Stimulated activated CD4-positive, alpha-beta T cell treated with anti-CD3 and anti-CD28 coated beads, Interleukin-12 subunit alpha, Interleukin-12 subunit beta, amount 100 ng/mL, for 4 hours (primary cell): ENCODE results near the gene CYP26A1.
A peak's percentile ranks its signal among the peaks of the same experiment; 100 is the strongest.

Source experiments
- DNase-seq: peaks from one replicate; pipeline ENCODE4 v3.0.0-alpha.2; 2020

The CYP26A1 gene

DNA sequence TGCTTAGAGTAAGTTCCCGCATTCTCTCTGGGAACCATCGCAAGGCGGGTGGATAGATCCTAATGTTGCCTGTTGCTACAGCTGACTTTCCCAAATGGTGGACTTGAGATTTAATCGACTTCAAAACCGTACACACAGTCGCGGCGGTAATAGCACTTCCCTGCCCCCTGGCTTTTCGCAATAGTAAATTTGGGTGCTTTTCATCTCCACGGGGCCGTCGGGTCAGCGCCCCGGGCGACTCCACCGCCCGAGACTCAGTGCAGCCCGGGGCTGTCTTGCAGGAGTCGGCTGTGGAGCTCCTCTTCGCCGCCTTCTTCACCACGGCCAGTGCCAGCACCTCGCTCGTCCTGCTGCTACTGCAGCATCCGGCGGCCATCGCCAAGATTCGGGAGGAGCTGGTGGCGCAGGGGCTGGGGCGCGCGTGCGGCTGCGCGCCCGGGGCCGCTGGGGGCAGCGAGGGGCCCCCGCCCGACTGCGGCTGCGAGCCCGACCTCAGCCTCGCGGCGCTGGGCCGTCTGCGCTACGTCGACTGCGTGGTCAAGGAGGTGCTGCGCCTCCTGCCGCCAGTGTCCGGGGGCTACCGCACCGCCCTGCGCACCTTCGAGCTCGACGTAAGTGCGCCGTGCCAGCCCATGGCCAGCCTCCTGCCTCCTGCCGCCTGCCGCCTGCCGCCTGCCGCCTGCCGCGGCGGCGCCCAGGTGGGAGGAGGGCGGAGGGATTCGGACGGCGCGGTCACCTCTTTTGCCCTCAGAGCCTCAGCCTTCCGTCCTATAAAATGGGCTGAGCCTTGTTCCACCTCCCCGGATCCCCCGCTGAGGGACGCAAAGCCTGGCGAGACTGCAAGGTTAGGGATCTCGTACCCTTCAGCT is 7.8 kb upstream of the CYP26A1 start:
- no peak for DNase-seq

DNA sequence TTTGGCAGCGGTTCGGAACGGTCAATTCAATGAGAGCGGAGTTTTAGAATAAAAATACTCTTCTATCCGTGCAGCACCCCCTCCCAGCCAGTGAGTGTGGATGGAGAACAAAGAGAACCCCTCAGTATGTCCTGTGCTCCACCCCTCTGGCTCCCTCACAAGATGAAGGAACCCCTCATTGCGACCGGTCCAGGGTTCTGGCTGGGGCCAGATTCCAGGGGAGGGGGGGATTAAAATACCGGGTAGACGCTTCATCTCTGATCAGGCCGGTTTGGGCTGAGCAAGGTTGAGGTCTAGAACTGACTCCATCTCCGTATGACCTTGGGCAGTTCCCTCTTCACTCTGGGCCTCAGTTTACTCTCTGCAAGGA is 7.2 kb upstream of the CYP26A1 start:
- DNase-seq, result no peak

DNA sequence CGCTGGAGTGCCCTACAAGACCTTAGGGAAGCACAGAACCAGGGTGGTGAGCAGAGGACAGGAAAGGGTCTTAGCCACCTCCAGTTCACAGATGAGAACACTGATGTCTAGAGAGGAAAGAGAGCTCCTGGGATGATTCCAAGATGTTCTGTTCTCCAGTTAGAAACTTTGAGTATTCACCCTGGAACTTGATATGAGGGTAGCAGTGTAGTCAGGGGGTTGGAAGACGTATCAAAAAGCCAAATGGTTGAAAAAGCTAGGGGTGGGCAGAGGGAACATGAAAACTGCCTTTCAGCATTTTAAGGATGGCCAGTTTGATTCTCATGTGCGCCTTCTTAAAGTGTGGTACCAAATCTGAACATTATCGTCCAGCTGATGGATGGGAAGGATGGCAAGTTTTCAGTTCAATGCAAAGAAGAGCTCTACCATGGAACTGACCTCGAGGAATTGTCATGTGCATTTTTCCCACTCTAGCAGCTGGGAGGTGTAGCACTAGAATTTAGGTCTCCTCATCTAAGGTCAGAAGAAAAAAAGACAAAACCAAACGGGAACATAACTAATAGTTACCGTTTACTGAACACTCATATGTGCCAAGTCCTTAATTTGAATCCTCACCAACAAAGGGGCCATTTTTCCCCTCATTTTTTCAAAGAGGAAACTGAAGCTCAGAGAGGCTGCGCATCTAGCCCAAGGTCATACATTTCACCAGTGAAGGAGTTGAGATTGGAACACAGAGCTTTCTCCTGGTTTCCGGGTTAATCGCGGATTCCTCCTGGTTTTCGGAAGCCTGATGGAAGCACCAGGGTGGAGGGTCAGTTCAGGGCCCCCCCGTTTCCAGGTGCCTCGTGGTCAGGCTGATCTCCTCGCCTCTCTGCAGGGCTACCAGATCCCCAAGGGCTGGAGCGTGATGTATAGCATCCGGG is 6.0 kb upstream of the CYP26A1 start:
- no peak for DNase-seq

DNA sequence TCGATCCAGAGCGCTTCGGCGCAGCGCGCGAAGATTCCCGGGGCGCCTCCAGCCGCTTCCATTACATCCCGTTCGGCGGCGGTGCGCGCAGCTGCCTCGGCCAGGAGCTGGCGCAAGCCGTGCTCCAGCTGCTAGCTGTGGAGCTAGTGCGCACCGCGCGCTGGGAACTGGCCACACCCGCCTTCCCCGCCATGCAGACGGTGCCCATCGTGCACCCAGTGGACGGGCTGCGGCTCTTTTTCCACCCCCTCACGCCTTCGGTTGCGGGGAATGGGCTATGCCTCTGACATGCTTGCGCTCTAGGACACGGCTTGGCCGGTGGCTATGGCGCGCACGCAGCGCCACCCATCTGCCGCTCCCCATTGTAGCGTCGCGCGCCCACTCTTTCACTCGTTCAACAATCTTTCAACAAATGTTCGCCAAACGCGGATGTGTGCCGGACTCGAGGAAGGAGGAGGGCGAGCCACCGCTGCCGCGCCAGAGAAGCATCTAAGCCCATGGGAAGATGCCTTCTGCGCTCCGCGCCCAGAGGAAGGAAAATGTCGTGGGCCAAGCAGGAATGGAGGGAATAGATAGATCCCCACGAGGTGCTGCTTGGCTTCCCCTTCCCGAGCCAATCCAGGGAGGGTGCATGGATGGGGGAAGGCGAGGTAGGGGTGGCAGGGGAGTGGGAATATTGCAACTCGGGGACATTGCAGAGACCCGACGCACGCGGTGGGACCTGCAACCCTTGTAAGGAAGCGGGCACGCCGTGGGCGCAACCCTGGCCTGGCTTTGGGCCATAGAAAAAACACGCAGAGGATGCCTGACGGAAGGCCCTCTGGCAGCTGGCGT is 5.1 kb upstream of the CYP26A1 start:
- no peak for DNase-seq

DNA sequence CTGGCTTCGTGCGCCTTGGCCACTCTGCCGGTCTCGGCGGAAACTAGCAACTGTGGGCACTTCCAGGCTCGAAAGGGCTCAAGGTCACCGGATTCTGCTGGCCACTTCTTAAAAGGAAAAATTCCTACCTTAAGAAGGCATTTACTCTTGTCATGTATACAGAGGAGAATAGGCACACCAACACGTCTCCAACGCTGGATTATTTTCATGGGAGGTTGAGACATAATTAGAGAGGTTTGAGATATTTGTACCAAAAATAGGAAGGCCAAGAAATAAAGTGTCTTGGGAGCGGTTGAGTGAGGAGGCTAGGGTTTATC is 4.5 kb upstream of the CYP26A1 start:
- no peak for DNase-seq

DNA sequence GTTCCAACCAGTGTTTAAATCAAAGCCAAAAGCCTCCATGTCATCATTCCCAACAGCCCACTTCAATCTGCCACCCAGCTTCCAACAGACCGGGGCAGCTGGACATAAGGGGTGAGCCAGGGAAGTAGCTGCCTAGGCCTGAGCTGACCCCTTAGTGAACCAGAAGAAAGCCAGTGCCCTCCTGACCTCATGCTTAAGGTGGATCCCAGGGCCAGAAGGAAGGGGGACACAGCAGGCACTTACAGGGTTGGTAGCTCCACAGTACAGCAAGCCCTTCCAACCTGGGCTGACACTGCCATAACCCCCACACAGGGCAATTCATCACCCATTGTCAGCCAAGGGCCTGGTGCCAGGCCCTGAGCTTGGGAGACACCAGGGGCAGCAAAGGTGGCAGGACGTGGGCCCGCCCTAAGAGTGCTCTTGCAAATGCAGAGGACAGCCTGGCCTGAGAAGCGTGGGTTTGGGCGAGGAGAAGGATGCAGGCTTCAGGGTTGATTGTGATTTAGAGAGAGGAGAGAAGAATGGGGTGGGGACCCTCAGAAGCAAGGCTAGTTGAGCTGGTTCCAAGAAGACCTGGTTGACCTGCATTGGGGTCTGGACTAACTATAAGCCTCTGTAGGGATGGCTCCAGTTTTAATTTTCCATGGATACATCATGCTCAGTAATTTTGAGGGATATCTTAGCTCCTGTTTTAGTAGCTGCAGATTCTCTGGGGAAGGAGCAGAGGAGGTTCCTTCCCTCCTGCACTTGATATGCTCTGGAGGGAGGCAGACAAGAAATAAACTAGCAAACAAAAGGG is 3.1 kb upstream of the CYP26A1 start:
- DNase-seq, result no peak

DNA sequence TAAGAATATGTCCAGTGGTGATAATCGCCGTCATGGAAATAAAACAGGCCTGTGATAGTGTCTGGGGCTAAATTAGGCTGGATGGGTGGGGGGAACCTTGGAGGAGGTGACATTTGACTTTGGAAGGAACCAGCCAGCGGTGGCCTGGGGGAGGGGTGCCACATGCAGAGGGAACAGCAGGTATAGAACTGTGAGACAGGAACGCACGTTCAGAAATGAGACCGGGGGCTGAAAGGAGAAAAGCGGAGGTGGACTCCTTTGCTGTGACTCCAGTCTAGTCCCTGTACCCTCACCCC is 2.6 kb upstream of the CYP26A1 start:
- DNase-seq, result no peak

DNA sequence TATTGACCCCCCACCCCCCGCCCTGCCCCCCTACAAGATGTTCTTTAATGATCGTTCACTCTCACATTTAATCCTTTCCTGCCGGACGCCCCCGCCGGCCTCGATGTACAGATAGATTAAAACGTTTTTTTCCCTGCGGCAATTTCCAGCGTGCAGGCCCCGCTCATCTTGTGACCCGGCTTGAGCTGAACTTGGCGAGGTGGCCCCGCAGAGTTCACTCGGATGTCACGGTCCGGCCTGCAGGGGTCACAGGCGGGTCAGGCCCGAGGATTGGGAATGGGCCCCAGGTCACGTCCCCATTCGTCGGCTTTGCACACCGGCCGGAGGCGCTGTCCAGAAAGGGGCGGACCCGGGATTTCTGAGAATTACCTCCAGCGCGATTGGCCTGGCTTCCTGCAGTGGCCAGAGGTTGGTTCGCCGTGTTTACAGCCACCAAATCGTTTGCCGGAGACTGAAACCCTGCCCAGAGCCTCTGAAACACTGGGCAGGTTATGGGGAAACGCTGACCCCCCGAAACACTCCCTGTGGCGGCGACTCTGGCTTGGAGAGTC is 1.9 kb upstream of the CYP26A1 start:
- DNase-seq, result no peak

DNA sequence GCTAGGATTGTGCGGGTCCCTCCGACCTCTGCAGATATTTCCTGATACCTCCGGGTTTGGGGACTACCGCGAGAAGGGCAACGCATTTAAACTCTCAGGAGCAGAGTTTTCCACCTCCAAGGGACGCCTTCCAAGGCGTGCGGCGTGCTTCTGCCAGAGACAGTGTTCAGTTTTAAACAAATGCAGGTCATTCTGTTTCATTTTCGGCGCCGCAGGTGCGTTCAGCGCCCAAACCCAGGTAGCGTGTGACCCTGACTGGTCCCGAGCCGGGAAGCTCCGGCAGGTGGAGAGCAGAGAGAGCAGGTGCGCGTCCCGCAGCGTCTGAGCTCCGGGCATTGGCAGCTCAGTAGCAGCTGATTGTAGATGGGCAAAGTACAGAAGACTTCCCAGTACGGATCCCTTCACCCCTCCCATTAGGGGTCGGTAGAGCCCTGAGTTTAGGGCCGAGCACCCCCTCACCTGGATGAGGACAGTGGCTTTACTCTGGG is 1.4 kb upstream of the CYP26A1 start:
- no peak for DNase-seq

DNA sequence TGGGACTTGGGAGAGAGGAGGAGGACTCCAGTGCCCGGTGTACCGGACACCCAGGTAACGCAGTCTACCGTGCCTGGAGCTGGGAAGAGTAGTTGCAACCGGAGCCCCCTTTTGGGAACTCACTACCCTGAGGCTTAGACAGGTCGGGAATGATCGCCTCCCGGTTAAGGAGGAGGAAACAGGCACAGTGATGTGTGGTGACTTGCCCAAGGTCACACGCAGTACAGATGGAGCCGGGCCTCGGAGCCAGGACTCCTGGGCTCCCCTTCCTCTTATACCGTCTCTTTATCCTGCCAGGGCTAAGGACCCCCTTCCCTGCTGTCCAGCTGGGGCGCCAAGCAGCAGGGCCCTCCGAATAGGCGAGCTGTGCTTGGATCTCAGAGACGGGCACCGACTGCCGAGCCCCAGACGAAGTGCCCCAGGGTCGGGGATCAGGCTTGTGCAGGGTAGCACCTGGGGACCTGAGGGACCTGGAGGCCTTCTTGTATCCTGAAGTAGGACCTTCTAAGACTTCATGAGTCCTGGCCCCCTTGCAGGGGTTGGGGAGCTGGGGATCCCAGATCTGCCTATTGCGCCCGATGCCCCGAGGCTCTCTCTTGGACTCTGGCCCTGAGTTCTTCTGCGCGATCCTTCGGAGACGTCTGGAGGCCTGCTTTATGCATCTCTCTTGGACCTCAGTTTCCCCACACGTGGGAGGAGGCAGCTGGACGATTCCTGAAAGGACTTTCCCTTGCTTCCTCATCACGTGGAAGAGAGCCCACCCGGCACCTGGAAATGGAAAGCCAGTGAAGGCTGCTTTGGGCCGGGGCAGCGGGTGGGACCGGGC is 767 bp upstream of the CYP26A1 start:
- no peak for DNase-seq

DNA sequence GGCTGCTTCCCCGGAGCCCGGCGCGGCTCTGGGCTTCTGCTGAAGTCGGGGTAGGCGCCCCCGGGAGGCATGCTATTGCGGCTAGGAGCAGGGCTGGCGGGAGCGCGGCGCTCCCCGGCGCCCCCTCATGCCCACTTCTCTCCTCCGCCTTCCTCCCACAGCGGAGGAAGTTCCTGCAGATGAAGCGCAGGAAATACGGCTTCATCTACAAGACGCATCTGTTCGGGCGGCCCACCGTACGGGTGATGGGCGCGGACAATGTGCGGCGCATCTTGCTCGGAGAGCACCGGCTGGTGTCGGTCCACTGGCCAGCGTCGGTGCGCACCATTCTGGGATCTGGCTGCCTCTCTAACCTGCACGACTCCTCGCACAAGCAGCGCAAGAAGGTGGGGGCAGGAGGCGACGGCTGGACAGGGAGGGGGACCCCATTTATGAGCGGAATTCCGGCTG is 479 bp downstream of the CYP26A1 start:
- no peak for DNase-seq

DNA sequence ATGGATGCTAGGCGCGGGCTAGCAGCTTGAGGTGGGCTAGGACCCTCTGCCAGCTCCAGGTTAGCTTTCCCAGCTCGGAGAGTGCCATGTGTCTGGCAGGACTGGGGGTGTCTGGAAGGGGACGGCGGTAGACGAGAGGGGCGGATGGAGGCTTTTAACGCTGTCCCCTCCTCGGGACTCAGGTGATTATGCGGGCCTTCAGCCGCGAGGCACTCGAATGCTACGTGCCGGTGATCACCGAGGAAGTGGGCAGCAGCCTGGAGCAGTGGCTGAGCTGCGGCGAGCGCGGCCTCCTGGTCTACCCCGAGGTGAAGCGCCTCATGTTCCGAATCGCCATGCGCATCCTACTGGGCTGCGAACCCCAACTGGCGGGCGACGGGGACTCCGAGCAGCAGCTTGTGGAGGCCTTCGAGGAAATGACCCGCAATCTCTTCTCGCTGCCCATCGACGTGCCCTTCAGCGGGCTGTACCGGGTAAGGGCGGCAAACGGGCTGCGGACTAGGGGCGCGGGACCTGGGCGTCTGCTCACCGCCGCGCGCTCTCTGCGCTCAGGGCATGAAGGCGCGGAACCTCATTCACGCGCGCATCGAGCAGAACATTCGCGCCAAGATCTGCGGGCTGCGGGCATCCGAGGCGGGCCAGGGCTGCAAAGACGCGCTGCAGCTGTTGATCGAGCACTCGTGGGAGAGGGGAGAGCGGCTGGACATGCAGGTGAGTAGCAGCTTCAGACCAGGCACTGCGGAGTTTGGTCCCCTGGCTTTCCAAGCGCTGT is 1.1 kb downstream of the CYP26A1 start:
- DNase-seq, result no peak

DNA sequence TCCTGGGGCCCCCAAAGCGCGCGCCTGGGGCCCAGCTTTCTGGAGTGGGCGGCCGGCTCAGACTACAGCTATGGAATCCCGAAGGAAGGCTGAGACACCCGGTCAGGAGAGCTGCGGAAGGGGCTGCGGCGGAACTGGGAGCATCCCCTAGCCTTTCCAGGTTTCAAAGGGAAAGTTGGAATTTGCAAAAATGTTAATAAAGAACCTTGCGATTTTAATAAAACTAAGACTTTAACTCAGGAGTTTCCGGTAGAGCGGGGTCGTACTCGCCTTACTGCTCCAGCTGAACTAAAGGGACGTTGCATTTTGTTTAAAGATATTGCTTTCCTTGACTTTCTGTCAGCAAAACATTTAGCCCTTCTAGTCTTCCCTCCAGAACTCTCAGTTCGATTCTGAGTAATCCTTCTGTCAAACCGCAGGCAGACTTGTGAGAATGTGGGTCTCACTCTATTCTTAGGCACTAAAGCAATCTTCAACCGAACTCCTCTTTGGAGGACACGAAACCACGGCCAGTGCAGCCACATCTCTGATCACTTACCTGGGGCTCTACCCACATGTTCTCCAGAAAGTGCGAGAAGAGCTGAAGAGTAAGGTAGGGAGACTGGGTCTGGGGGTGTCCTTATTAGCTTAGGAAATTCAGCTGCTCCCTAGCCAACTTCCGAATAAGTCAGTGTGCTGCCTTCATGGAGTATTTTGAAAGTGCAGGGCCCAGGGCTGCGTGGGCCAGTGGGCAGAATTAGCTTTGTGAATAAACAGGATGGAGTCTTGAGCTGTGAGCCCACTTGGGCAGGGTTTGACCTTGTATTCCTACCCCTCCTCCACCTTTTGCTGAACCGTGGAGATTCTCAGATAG is 1.9 kb downstream of the CYP26A1 start:
- no peak for DNase-seq

DNA sequence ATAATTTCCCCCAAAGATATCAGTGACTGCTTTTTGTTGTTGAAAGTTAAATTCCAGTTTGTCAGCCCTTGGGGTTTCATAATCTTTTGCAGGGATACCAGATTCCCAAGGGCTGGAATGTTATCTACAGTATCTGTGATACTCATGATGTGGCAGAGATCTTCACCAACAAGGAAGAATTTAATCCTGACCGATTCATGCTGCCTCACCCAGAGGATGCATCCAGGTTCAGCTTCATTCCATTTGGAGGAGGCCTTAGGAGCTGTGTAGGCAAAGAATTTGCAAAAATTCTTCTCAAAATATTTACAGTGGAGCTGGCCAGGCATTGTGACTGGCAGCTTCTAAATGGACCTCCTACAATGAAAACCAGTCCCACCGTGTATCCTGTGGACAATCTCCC is 3.2 kb downstream of the CYP26A1 start:
- no peak for DNase-seq

DNA sequence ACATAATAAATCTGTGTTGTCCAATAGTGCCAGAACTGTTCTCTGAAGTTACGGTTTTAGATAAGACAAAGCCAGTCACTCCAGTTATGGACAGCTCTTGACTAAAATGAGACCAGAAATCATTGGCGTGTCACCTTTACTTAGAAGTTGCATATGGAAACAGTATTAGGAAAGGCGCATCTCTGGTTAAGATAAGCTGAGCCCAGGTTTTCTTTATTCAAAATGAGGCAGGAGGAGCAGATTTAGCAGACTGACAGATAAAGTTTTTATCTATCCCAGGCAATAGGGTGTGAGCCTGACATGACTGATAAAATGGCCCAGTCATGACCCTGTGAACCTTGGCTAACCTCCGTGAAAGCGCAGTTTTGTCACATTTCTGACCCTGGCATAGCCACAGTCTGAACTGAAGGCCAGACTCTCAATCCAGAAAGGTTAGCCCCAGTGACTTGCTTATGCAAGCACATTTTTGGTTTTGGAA is 4.2 kb downstream of the CYP26A1 start:
- DNase-seq, result no peak

DNA sequence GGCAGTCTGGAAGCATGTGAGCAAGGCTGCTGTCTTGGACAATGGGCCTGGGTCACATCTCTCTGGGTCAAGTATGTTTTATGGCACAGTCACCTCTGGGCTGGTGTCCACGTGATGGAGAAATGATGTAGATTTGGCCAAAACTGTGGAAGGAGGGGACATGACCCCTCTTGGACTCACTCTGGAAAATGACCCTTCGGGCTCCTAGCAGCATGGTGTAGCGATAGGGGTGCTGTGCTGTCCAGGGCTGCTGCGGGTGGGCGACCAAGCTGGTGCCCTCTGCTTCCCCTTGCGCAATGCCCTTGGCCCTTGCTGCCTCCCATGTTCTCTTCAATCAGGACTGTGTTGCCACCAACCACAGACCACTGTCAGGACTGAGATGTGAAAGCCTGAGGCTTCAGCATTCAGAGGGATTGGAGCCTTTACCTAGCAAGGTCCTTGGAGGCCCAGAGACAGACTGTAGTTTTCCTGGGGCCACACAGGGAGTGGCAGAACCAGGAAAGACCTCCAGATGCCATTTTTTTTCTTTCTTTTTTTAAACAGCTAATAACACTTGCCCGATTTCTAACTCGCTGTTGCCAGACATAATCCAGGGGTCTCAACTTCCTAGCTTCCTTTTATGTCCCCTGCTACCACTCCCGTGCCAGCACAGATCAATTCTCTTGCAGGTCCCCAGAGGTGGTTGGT is 6.1 kb downstream of the CYP26A1 start:
- DNase-seq, result no peak

DNA sequence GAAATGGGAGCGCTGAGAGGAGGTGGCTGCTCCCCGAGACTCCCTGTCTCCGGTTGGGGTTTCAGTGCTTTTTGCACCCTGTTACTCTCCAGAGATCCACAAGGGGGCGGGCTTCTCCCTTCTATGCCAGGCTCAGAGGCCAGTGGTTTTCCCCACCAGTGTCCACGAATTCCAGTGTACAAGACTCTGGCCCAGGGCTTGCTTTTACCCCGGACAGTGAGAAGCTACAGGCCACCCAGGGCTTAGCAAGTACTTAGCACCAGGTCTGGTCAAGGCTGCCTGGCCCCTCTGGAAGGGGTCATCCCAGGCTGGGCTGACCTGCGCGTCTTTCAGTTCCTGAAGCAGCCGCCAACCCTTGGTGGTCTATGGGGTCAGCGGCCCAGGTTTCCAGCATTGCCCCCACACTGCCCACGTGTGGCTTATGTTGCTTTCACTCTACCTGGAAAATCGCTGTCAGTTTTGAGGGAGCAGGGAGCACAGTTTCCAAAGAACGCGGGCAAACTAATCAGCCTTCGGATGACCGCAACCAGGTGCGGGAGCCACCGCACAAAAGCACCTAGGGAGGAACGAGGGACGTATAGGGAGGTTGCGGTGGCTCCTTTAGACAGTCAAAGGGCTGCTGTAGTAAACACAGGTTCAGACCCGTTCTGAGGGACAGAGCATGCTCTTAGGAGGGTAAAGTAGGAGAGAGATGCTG is 6.8 kb downstream of the CYP26A1 start:
- DNase-seq, result peak; percentile 44

DNA sequence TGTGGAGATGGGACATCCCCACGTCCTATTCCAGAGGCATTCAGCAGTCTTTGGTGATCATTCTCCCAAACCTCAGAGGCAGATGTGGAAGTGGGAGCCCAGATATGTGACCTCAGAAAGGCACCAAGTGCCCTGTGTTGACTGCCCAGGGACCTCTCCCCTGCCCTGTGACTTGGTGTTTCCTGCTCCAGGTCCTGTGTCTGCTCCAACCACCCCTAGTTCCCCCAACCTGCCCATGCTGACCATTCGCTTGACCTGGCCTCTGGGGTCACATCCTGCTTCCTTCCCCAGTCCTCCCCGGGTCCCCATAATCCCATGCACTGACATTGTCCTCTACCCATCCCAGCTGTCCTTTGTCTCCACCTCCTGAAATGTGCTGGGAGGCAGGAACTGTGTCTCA is 7.6 kb downstream of the CYP26A1 start:
- DNase-seq, result no peak
